NCI-H1436 treated with DMSO at 0.1 percent for 48 hours (cell line): ENCODE data around the gene FHIT.

Source experiments
- DNase-seq: peaks from one replicate; lab custom pipeline; 2025; lab: John Stamatoyannopoulos, UW

FHIT gene

DNA sequence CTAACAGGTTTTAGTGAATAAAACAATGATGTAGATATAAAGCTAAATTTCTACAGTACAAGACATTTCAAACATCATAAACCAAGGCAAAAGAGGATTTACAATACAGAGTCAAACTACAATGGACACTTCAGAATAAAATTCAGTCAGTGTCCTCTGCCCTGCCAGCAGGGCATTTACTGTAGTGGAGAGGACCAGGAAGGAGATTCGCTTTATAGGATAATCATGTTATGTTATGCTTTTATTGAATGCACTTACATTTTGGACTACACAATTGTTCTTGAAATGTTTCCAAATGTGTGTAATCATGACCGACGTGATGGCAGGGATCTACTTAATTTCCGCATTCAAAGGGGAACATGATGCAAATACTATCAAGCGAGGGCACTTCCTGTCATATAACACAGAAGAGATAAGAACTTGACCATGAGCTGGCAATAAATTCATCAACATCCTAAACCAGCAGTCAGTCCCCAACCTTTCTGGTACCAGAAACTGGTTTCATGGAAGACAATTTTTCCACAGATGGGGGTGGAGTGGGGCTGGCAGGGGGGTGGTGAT, 925.6 kb downstream of the FHIT start:
- no peak for DNase-seq

DNA sequence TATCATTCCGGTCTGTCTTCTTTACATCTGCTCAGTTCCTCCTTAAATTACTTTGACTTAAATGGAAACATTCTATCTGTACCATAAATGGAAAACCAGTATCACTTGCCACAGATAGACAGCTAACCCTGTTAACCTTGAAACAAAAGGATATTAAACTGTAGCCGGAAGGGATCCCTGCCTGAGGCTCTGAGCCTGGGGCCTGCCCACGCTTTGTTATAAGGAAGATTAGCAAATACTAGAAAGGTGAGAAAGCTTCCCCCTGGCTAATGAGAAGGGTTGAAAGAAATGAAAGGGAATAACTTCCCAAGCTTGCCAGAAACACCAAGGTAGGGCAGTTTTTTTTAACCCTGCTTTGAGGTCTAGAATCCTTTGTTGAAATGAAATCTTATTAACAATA, 927.6 kb downstream of the FHIT start:
- no peak for DNase-seq

DNA sequence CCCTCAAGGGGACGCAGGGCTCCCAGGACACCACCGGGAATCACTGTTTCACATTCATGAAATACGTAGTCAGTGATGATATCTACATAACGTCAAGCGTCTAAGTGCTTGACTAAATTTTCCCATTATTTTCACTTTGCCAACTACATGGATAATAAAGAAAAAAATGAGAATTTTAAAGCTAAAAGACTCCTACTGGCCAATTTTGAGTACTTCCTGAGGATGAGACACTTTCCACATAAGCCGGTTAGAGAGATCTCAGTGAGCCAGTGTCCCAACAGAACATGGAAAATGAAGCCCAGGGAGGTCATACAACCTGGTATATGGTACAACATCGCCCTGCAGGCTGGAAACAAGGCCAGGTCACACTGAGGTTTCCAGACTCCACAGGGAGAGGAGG, 928.1 kb downstream of the FHIT start:
- DNase-seq: no peak

DNA sequence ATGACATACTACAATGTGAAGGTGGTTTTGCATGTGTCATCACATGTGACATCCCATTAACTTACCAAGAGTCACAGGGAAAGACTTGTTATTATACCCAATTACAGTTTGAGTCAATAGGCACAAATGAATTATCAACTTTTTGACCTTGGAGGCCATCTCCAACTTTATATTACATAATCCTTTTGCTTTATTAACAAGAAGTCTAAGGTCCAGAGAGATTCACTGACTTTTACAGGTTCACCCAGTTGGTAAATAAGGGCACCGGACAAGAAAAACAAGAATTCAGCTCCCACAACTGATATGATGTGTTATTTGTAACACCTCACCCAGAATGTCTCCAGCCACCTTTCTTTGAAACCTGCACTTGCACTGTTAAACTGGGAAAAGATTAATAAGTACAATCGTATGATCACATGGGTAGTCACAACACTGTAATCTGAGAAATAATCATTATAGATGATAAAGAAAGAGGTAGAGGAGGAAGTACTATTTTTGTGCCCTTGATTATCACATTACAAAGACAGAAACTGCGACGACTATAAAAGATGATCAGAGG, 928.9 kb downstream of the FHIT start:
- no peak for DNase-seq

DNA sequence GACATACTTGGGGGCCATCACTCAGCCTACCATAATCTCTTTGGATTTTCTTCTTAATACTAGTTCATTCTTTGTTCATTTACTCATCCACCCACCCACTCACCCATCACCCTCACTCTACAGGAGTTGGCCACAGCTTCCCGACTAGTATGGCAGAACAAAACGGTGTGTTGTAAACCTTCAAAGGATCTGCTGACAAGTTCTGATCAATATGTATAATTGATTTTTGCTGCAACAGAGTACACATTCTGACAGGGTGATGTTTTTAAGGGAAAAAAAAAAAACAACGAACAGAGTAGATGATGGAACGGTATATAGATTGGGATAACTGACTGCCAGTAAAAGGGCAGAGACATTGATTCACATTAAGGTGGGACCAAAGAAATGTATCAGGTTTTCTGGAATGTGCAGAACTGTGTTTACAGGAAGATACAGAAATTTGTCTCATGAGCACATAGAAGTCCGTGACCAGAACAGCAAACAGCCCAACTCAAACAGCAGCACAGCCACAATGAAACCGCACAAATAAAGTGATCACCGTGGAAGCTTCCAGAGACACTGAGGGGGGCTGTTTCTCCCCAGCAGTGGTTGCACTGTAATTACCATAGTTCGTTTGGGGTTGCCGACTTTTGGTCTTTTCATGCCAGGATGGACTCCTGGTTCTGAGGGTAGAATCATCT, 931.9 kb downstream of the FHIT start:
- DNase-seq: no peak

DNA sequence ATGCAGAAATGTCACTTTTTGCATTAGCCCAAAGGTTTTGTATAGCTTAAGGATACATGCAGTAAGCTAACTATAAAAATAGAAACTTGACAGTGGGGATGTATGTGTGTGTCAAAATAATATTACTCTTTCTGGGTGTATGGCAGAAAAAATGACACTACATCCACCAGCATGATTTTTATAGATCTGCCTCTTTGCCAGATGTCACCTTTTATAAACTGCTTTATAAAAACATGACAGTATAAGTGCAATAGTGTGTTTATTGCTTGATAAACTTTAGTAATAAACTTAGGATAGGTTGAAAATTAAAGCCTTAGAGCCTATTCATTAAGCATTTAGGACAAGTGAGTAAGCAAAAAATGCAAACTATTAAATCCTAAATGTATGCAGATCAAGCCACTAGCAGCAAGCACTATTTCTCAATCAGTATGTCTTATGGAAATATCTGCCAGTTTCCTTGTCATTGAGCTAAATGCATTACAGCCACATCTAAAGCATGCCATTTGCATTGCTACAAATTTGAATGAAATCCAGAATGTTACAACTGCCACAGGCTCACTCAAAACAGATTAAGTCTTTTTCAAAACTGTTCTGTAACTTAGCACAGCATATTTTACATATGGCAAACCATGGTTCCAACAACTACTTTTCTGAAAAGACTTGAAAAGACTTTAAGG, 935.0 kb downstream of the FHIT start:
- DNase-seq: no peak

DNA sequence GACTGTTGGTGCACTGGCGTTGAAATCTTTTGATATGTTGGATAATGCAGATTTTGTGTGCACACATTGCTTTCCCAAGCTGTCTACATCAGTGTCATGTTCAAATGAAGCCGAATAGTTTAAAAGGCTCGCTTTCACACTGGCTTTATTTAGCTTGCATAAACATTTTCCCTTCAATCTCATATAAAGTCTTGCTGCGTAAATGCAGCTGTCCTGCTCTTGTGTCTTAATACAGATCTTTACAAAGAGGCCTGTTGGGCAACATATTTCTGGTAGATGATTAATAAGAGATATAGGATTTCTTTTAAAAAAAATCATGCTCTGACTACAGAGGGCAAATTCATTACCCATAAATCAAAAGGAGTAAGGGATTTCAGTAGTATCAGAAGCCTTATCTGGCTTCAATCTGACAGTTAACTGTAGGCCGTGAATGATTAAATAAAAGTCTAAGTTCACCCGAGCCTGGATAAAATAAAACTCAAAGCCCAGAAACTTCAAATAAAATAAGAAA, 937.2 kb downstream of the FHIT start:
- DNase-seq: no peak

DNA sequence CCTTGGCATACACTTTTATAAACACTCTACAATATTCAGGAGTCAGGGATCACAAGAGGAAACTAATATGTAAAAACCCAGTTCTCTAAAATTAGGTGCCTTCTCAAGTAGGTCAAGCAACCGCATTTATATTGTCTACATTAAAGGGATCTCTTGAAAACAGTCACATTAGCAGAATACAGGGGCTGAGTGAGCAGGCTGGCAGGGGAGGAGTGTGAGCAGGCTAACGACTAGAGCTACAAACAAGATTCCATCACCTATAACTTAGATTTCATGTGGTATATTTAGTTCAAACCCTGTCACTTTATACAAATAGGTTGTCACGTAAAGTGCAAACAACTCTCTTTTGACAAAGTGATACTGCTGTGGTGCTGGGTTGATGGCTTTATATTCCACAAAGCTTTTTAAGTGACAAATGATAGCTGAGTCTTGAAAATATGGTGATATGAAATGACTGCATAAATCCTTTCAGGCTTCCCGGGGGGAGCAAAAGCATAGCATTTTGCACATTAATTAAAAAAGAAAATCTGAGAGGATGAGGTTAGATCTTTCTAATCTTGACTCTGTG, 937.9 kb downstream of the FHIT start:
- no peak for DNase-seq

DNA sequence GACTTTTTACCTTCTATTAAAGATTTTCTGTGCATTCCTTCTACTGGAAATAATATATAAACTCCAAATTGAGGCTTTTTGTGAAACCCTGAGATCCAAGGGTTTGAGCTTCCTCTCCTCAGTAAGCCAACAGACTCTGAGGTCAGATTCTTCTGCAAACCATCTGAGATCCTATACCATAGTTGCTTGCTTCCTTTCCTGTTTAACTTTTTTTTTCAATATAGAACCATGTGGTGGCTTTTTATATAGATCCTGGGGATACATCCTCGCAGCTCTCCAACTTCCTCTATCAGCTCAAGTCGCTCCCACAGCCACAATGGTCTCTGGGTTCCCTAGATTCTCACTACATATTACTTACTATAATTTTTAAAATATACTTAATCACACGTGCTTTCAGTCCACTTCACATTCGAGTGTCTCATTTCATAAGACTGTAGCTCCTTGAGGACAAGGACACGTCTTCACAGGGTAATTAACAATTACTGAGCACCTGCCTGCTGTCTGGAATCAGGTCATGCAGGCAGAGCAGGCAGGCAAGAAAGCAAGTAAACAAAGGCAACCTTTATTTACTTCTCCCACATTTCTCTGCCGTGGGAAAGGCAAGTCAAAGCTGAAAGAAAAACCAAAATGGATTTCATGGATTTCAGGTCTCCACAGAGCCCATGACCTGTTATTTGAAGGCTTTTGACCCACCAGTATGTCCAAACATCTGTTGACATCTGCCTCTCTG, 941.5 kb downstream of the FHIT start:
- DNase-seq: no peak

DNA sequence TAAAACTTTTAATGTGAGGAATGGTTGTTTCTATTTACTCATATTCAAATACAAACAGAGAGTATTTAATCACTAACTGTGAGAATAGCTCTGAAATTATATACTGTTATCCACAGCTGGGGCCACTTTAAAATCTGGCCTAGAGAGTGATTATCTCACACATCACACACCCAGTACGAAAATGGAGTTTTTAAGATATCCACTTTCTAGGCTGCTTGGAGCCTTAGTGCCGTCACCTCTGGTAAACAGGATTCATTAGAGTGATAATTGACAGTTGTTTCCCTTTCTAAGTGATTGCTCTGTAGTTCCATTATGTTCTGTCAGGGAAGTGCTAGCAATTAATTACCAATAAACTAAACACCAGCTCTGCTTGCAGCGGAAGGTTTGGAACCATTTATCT, 942.4 kb downstream of the FHIT start:
- no peak for DNase-seq

DNA sequence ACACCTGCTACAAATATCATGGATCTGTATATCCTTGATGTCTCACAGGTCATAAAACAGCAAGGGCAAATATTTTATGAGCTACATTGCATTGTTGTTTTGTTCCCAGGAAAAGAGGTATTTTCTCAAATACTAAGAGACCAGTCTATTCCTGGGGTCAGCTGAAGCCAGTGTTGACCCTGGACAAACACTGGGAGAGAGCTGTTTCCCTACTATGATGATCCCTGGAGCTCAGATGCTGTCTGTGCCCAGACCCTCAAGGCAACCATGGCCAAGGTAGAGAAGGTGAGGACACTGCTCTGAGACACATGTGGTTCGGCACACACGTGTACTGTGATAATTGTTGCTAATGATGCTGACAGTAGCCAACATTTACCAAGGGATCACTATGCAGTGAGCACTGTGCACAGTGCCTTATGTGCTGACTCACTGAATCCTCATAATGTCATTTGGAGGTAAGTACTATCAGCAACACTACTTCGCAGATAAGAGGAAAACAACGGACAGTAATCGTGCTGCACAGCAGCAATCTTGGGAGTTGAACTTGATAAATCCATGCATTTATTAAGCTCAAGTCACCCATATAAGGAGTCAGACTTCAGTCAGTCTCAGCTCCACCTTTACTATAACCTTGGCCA, 943.6 kb downstream of the FHIT start:
- no peak for DNase-seq

DNA sequence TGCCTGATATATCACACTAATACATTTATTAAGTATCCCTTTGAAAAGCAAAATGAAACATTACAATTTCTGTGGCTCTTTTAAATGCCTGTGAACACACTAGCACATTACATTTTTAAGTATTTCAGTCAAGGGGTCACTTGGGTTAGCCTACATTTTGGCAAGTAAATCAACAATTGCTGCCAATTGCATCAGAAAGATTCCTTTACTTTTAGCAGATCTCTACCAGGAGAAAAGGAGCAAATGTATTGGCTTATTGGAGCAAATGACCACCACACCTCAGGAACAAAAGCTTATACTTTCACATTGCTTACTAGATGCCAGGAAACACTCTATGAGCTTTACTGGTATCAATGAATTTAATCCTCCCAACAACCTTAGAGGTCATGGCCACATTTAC, 947.1 kb downstream of the FHIT start:
- DNase-seq: no peak

DNA sequence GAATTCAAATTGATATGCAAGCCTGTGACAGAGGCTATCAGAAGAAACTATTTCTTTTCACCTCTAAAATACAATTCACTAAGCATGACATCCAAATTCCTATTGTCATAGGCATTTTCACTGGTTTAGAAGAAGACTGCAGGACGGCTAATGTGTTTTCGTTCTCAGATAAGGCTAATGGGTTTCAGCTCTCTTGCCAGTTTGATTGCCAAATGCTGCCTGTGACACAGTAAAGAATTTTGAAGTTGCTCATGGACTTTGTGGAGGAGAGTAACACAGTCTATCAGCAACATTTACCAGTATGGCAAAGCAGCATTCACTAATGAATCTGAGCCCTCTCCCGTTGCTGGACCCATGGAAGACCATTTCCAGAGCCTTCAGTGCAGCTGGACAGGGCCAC, 948.1 kb downstream of the FHIT start:
- no peak for DNase-seq

DNA sequence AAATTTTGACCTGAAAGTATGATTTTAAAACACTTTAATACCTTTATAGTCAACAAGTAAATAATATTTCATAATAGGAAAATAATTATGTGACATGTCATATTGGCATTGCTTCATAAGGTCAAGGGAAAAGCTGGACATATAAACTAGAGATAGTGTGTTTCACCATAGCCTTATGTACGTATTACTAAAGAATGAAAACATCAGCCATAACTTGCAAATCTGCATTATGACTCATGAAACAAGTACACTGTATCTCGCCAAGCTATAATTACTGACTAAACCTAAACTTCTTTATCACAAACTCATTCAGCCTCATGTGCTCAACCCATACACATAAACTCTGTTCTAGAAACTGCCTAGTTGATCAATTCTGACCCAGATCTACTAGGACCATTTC, 950.1 kb downstream of the FHIT start:
- DNase-seq: no peak

DNA sequence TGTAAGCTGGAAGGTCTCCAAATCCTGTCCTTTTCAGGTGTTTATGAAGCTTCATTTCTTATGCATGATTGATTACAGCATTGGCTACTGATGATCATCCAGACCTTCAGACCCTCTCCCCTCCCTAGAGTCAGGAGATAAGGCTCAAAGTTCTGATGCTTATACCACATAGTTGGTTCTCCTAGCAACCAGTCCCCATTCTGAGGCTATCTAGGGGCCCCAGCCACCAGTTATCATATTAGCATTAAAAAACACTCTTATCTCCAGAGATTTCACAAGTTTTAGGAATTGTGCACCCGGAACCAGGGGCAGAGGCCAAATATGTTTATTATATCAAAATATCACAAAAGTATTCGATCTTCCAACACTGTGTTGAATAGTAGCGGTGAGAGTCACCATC, 953.1 kb downstream of the FHIT start:
- no peak for DNase-seq

DNA sequence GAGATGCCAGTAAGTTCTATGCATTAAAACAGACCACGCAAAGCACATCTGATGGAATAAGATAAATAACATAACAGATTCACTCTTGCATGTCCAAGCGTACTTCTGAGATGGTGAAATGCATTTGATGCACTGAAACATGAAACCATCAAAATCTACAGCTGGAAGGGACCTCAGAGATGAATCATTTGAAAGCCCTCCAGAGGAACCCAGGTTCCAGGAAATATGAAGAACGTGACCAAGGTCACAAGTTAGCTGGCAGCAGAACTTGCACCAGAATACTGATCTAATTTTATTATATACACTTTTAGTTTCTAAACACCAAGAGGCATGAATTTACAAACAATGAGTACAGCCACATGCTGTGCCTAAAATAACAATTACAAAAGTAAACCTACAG, 957.1 kb downstream of the FHIT start:
- DNase-seq: no peak

DNA sequence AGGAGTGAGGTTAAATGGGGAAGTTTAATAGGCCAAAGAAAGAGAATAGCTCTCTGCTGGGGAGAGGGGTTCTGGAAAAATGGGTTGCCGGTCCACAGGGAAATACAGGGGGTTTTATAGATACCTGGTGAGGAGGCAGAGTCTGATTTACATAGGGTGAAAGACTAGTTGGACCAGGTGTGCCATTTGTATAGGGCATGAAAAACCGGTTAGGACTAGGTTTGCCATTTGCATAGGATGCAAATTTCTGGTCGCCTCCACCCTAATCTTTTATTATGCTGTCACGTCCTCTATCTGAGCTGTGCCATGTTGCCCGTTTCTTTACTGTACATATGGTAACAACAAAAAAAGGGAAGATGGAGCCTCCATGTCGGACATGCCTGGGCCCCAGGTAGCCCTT, 960.1 kb downstream of the FHIT start:
- no peak for DNase-seq

DNA sequence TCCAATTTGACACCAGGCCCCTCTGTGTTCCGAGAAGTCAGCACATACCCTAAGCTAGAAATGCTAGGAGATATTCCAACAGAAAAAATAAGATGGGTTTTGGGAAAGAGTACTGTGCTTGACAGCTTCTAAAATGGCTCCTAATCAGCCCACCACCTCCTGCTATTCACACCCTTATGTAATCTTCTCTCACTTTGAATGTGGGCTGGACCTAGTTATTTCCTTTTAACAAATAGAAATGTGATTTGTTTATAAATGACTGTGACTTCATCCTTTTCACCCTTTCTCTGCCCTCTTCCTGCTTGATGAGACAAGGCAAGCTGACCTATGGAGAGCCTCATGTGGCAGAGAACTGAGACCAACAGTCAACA, 961.1 kb downstream of the FHIT start:
- no peak for DNase-seq

DNA sequence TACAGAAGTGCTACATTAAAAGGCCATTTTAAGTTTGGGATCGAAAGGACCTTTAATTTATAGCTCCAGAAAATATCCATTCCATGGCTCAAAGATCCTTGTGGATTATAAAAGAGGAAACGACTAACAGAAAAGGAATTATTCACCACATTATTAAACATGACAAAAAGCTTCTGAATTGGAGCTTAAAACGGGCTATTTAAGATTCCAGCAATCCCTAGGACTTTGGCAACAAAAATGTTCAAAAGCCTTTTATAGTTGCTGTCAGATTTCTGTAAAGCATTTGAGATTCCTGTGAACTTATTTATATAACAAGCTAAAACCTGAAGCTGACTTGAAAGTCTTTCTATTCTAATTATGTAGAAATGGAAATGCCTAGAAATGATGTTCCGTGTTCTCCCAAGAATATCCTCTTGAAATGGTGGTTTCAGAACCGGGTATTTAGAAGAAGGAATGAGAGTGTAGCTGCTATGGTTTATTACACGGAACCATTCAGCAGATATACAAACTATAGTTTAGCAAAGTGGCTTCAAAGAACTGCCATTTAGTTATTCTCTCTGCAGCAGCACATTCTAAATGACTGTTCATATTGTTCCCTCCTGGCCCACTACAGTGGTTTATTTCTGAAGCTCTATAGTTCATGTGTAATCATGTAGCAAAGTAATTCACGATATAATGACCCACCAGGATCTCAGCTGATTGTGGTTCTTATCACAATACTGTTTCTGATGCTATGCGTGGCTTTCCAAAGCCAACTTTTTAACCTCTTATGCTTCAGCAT, 961.7 kb downstream of the FHIT start:
- DNase-seq: no peak

DNA sequence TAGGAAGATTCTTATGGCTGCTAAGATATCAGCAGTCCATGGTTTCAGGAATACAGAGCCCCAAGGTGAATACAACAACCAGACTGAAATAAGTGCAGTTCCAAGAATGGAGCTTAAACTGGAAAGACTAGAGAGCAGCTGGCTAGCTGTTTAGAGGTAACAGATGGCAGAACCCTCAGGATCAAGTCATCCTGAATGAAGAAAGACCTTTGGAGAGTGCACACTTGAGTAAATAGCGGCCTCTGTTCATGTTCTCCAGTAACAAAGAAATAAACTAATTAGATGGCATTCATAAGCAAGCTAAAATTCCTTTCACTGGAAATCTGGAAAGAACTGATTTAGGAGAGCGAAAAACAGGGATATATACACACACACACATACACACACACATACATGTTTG, 968.4 kb downstream of the FHIT start:
- no peak for DNase-seq

DNA sequence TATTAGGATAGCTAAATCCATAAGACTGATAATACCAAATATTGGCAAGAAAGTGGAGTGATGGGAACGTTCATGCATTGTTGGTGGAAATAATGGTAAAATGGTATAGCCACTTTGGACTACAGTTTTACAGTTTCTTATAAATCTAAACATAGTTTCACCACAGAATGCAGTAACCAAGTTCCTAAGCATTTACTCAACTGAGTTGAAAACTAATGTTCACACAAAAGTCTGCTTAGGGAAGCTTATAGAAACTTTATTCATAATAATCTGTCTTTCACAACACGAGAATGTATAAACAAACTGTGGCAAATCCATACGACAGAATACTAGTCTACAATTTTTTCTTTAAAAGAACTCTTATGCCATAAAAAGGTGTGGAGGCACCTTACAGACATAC, 969.3 kb downstream of the FHIT start:
- DNase-seq: no peak
